IMR-90 (cell line): ENCODE data around the gene NR2C2. TPM values are rescaled to one million over a fixed set of nuclear protein-coding genes. Genes with fewer than 3 reads are reported as not detected.

Source experiments
- ATAC-seq: fragments of 200-7000 bp; cut with Tn5 transposase; 2 replicates; pipeline ENCODE4 v1.9.1; 2020; ENCODE audit warnings: low read depth, mild to moderate bottlenecking, moderate library complexity
- BruUV-seq: library from RNA; stranded (reverse); fragments of 400-500 nt; replicated peaks from 2 replicates; lab custom pipeline; 2021; lab: Mats Ljungman, UMichigan
- CTCF ChIA-PET: fragments of 300-600 bp; formaldehyde crosslinking; extraction: SDS; loops from one replicate; lab custom pipeline; 2021; ENCODE audit warnings: antibody characterized with exemption; lab: Yijun Ruan, JAX
- POLR2A ChIA-PET: fragments of 300-600 bp; sonication (Branson Sonifier 250); formaldehyde crosslinking; loops from one replicate; lab custom pipeline; 2022; ENCODE audit warnings: antibody characterized with exemption; ENCODE audit not compliant: unreplicated experiment; lab: Charles Lee
- DNase-seq: peaks from one replicate; pipeline ENCODE4 v3.0.0; 2013
- H2AFZ ChIP-seq: replicated peaks from 2 replicates; pipeline ENCODE3; 2013; ENCODE audit warnings: low read length, mild to moderate bottlenecking; ENCODE audit not compliant: poor library complexity
- H2AK5ac ChIP-seq: 2 replicates; pipeline ENCODE4 v1.6.1; 2013; ENCODE audit warnings: low read depth, low read length, inconsistent platforms
- H2AK9ac ChIP-seq: replicated peaks from 2 replicates; pipeline ENCODE3; 2013; ENCODE audit warnings: mild to moderate bottlenecking, low read depth, low read length, moderate library complexity; ENCODE audit not compliant: poor library complexity
- H2BK120ac ChIP-seq: 2 replicates; pipeline ENCODE4 v1.6.1; 2013; ENCODE audit warnings: low read depth, low read length, inconsistent platforms
- H2BK15ac ChIP-seq: 3 replicates; pipeline ENCODE4 v1.6.1; 2013; ENCODE audit warnings: low read depth, low read length, inconsistent platforms
- H2BK20ac ChIP-seq: 2 replicates; pipeline ENCODE4 v1.6.1; 2013; ENCODE audit warnings: low read depth, mild to moderate bottlenecking, inconsistent platforms, low read length, moderate library complexity
- H2BK5ac ChIP-seq: 2 replicates; pipeline ENCODE4 v1.6.1; 2013; ENCODE audit warnings: mild to moderate bottlenecking, low read depth, low read length, inconsistent platforms; ENCODE audit not compliant: poor library complexity, severe bottlenecking
- H3K14ac ChIP-seq: replicated peaks from 2 replicates; pipeline ENCODE4 v1.6.1; 2013; ENCODE audit warnings: low read depth, low read length, inconsistent platforms
- H3K18ac ChIP-seq: 2 replicates; pipeline ENCODE4 v1.6.1; 2013; ENCODE audit warnings: low read depth, low read length, control low read depth
- H3K23ac ChIP-seq: 2 replicates; pipeline ENCODE4 v1.6.1; 2013; ENCODE audit warnings: low read depth, low read length, inconsistent platforms
- H3K27ac ChIP-seq: 2 replicates; pipeline ENCODE4 v1.5.1; 2013; ENCODE audit warnings: mild to moderate bottlenecking, control low read depth, low read length; ENCODE audit not compliant: insufficient read depth
- H3K27me3 ChIP-seq: 2 replicates; pipeline ENCODE4 v1.6.1; 2013; ENCODE audit warnings: low read length; ENCODE audit not compliant: control insufficient read depth, insufficient read depth
- H3K36me3 ChIP-seq: 2 replicates; pipeline ENCODE4 v1.6.1; 2013; ENCODE audit warnings: low read length, mixed read lengths; ENCODE audit not compliant: control insufficient read depth, insufficient read depth
- H3K4ac ChIP-seq: 2 replicates; pipeline ENCODE4 v1.6.1; 2013; ENCODE audit warnings: low read depth, low read length, inconsistent platforms
- H3K4me1 ChIP-seq: 2 replicates; pipeline ENCODE4 v1.6.1; 2013; ENCODE audit warnings: low read length, mixed read lengths; ENCODE audit not compliant: control insufficient read depth, insufficient read depth
- H3K4me2 ChIP-seq: 2 replicates; pipeline ENCODE4 v1.6.1; 2013; ENCODE audit warnings: low read depth, mild to moderate bottlenecking, control low read depth, low read length, moderate library complexity
- H3K4me3 ChIP-seq: 2 replicates; pipeline ENCODE4 v1.5.1; 2013; ENCODE audit warnings: low read depth, mild to moderate bottlenecking, control low read depth, low read length, moderate library complexity; ENCODE audit not compliant: insufficient read depth
- H3K56ac ChIP-seq: 2 replicates; pipeline ENCODE4 v1.6.1; 2013; ENCODE audit warnings: low read length, inconsistent platforms; ENCODE audit not compliant: insufficient read depth; ENCODE audit errors: extremely low read depth
- H3K79me1 ChIP-seq, 2 experiments: 2 replicates each; pipeline ENCODE4 v1.6.1; 2013; ENCODE audit warnings: low read length in 2 of 2, inconsistent platforms in 1 of 2, low read depth in 1 of 2
- H3K9ac ChIP-seq: 2 replicates; pipeline ENCODE4 v1.6.1; 2013; ENCODE audit warnings: low read depth, low read length, control low read depth
- H3K9me1 ChIP-seq: 2 replicates; pipeline ENCODE4 v1.6.1; 2013; ENCODE audit warnings: low read length, inconsistent platforms; ENCODE audit not compliant: insufficient read depth
- H3K9me3 ChIP-seq: 2 replicates; pipeline ENCODE4 v1.6.1; 2013; ENCODE audit warnings: low read length; ENCODE audit not compliant: control insufficient read depth, insufficient read depth
- H4K20me1 ChIP-seq: 2 replicates; pipeline ENCODE4 v1.6.1; 2013; ENCODE audit warnings: low read length, inconsistent platforms; ENCODE audit not compliant: insufficient read depth
- H4K5ac ChIP-seq: 2 replicates; pipeline ENCODE4 v1.6.1; 2013; ENCODE audit warnings: mild to moderate bottlenecking, low read depth, low read length, control low read depth
- H4K8ac ChIP-seq, 2 experiments: 2 replicates each; pipeline ENCODE4 v1.6.1; 2013; ENCODE audit warnings: low read depth in 2 of 2, low read length in 2 of 2, control low read depth in 1 of 2, inconsistent platforms in 1 of 2
- H4K91ac ChIP-seq: 2 replicates; pipeline ENCODE4 v1.6.1; 2013; ENCODE audit warnings: low read depth, low read length, inconsistent platforms; ENCODE audit not compliant: insufficient read depth
- NFE2L2 ChIP-seq: fragments of 150-350 bp; IDR thresholded peaks from 2 replicates; pipeline ENCODE4 v1.6.1; 2016; ENCODE audit warnings: low read depth, mild to moderate bottlenecking, low read length
- RFX5 ChIP-seq: IDR thresholded peaks from 2 replicates; pipeline ENCODE4 v1.8.0; 2012; ENCODE audit warnings: low read depth, mild to moderate bottlenecking, low read length, moderate library complexity
- WGBS, 2 experiments: methylation state at CpG; one replicate each; pipeline versions ENCODE4 v1.1.5 to v1.1.7; 2013; ENCODE audit warnings: missing lambda C conversion rate in 2 of 2; ENCODE audit not compliant: insufficient read length in 1 of 2; ENCODE audit errors: extremely low coverage in 2 of 2; 5-methylcytosine and 5-hydroxymethylcytosine counted together
- dilution Hi-C: fragments of 300-500 bp; cut with HindIII; formaldehyde crosslinking; loops from one replicate; pipeline ENCODE4 v1.14.3; 2018; ENCODE audit warnings: low sequenced_read_pairs; ENCODE audit not compliant: unreplicated experiment
- in situ Hi-C: fragments of 300-500 bp; cut with MboI; formaldehyde crosslinking; loops from 3 replicates; pipeline ENCODE4 v1.14.3; 2019; ENCODE audit warnings: low sequenced_read_pairs, inconsistent platforms, mixed read lengths
- intact Hi-C: fragments of 100-400 bp; cut with micrococcal nuclease; formaldehyde crosslinking; loops from 2 replicates; pipeline ENCODE4 v1.10.0; 2022
- polyA plus RNA-seq, 3 experiments: library from polyadenylated mRNA; depleted of rRNA; stranded (reverse); fragments of >200 nt; gene quantifications; 2 replicates each; pipeline ENCODE4 v1.2.3, GENCODE V29; 2012; ENCODE audit warnings: low replicate concordance in 1 of 3
- total RNA-seq: library from RNA; depleted of rRNA; stranded (reverse); fragments of >200 nt; gene quantifications from 2 replicates; pipeline ENCODE4 v1.2.3, GENCODE V29; 2012

NR2C2 gene
- total and polyA plus RNA-seq, 2 of the 4 experiments (the other 2 are of a cell fraction), result 10.4 to 13.8 TPM

DNA sequence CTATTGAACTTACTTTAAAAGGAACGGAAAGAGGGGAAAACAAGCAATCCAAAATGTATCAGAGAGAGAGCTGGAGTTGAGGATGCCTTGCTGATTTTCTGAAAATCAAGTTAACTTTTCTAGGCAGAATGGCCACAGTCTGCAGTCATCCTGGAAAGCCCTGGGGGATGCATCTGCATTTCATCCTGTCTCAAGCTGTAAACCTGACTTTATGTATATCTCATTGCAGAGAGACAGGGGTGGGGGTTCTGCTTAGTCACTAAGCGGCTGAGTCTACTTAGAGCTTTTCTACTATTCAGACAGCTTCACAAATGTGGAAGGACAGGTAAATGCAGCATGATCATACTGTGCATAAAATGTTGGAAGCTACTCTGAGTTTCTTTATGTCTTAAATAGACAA lies 76.3 kb downstream of the NR2C2 start:
- Histone ChIP-seq H4K5ac (no peak overlapping the region), H4K91ac (no peak overlapping the region), H3K23ac (no peak overlapping the region), H3K4me1 (no peaks in the 10 kb centered on the region), H3K4me3 (no peak overlapping the region), H3K9me1 (no peaks in the 10 kb centered on the region; the same call in 1 of the 2 replicates), H3K18ac (no peak overlapping the region), H3K27me3 (no peaks in the 10 kb centered on the region), H3K27ac (no peak overlapping the region), H2AK9ac (no peak overlapping the region), H3K4me2 (no peak overlapping the region), H3K56ac (no peak overlapping the region), H2AFZ (no peak overlapping the region), H3K9me3 (no peaks in the 10 kb centered on the region), H3K4ac (no peak overlapping the region), H3K36me3 (peaks cover 50% of the 10 kb centered on the region), H2BK15ac (no peak overlapping the region), H2BK5ac (no peak overlapping the region), H2BK20ac (no peak overlapping the region), H4K20me1 (peaks cover 6% of the 10 kb centered on the region; the same call in 1 of the 2 replicates), H2BK120ac (no peak overlapping the region), H3K79me1 (peaks cover 0 to 4% of the 10 kb centered on the region in 2 experiments; a peak in 1 of 4 replicates), H3K9ac (no peak overlapping the region), H3K14ac (no peak overlapping the region), H4K8ac (no peak overlapping the region), H2AK5ac (no peak overlapping the region)
- DNase-seq (no peak), ATAC-seq (no peak)
- in situ Hi-C loops (no loop called here), intact Hi-C loops (no loop called here), dilution Hi-C loops (no loop called here)
- ChIA-PET CTCF (no interaction called here), POLR2A (no interaction called here)
- WGBS, 2 experiments, result no CpG with 5 or more reads among the region's 2 CpGs
- BruUV-seq, result no TSS peak
- TF ChIP-seq NFE2L2 (no peak), RFX5 (no peak)
